ENCODE data around the gene IQSEC1. TPM values are rescaled to one million over a fixed set of nuclear protein-coding genes. Genes with fewer than 3 reads are reported as not detected.

Gene IQSEC1
- total and polyA plus RNA-seq, 10 of the 15 experiments (the other 5 are each of a cell fraction or from before 2014, with no cell fraction given), result 0.92 to 55.2 (median 8.5) TPM

- TF ChIP-seq NKRF (conservative IDR thresholded peaks at IDR 0.05) (no peak), MLLT1 (IDR thresholded peaks at IDR 0.05) (no peak), CHD2 (IDR thresholded peaks at IDR 0.05; ENCODE audit: borderline replicate concordance, low read depth, low read length) (no peak), SMAD5 (IDR thresholded peaks at IDR 0.05; ENCODE audit: low read depth) (no peak), ZNF592 (IDR thresholded peaks at IDR 0.05) (no peak), SKIL (IDR thresholded peaks at IDR 0.05; ENCODE audit: low read depth, poor library complexity, severe bottlenecking) (no peak), E2F4 (IDR thresholded peaks at IDR 0.05; ENCODE audit: low read depth, low read length) (no peak), HDAC2 (IDR thresholded peaks at IDR 0.05) (no peak), FOXK2 (IDR thresholded peaks at IDR 0.05) (no peak), CREB1 (IDR thresholded peaks at IDR 0.05; ENCODE audit: low read depth) (no peak), ZNF687 (IDR thresholded peaks at IDR 0.05) (no peak)
Observed at GRCh38 chr3:12973827-12974226, 99.4 kb downstream of the IQSEC1 start (continued).

Data from GM12878 (cell line).